IMR-90 (cell line): ENCODE data around the gene KLHL8. TPM values are rescaled to one million over a fixed set of nuclear protein-coding genes. Genes with fewer than 3 reads are reported as not detected.

Experiments
- ATAC-seq: fragments of 200-7000 bp; cut with Tn5 transposase; 2 replicates; pipeline ENCODE4 v1.9.1; 2020; ENCODE audit warnings: low read depth, mild to moderate bottlenecking, moderate library complexity
- BruUV-seq: library from RNA; stranded (reverse); fragments of 400-500 nt; replicated peaks from 2 replicates; lab custom pipeline; 2021; lab: Mats Ljungman, UMichigan
- CTCF ChIA-PET: fragments of 300-600 bp; formaldehyde crosslinking; extraction: SDS; loops from one replicate; lab custom pipeline; 2021; ENCODE audit warnings: antibody characterized with exemption; lab: Yijun Ruan, JAX
- POLR2A ChIA-PET: fragments of 300-600 bp; sonication (Branson Sonifier 250); formaldehyde crosslinking; loops from one replicate; lab custom pipeline; 2022; ENCODE audit warnings: antibody characterized with exemption; ENCODE audit not compliant: unreplicated experiment; lab: Charles Lee
- DNase-seq: peaks from one replicate; pipeline ENCODE4 v3.0.0; 2013
- H2AFZ ChIP-seq: replicated peaks from 2 replicates; pipeline ENCODE3; 2013; ENCODE audit warnings: low read length, mild to moderate bottlenecking; ENCODE audit not compliant: poor library complexity
- H2AK5ac ChIP-seq: 2 replicates; pipeline ENCODE4 v1.6.1; 2013; ENCODE audit warnings: low read depth, low read length, inconsistent platforms
- H2AK9ac ChIP-seq: replicated peaks from 2 replicates; pipeline ENCODE3; 2013; ENCODE audit warnings: mild to moderate bottlenecking, low read depth, low read length, moderate library complexity; ENCODE audit not compliant: poor library complexity
- H2BK120ac ChIP-seq: 2 replicates; pipeline ENCODE4 v1.6.1; 2013; ENCODE audit warnings: low read depth, low read length, inconsistent platforms
- H2BK15ac ChIP-seq: 3 replicates; pipeline ENCODE4 v1.6.1; 2013; ENCODE audit warnings: low read depth, low read length, inconsistent platforms
- H2BK20ac ChIP-seq: 2 replicates; pipeline ENCODE4 v1.6.1; 2013; ENCODE audit warnings: low read depth, mild to moderate bottlenecking, inconsistent platforms, low read length, moderate library complexity
- H2BK5ac ChIP-seq: 2 replicates; pipeline ENCODE4 v1.6.1; 2013; ENCODE audit warnings: mild to moderate bottlenecking, low read depth, low read length, inconsistent platforms; ENCODE audit not compliant: poor library complexity, severe bottlenecking
- H3K14ac ChIP-seq: replicated peaks from 2 replicates; pipeline ENCODE4 v1.6.1; 2013; ENCODE audit warnings: low read depth, low read length, inconsistent platforms
- H3K18ac ChIP-seq: 2 replicates; pipeline ENCODE4 v1.6.1; 2013; ENCODE audit warnings: low read depth, low read length, control low read depth
- H3K23ac ChIP-seq: 2 replicates; pipeline ENCODE4 v1.6.1; 2013; ENCODE audit warnings: low read depth, low read length, inconsistent platforms
- H3K27ac ChIP-seq: 2 replicates; pipeline ENCODE4 v1.5.1; 2013; ENCODE audit warnings: mild to moderate bottlenecking, control low read depth, low read length; ENCODE audit not compliant: insufficient read depth
- H3K27me3 ChIP-seq: 2 replicates; pipeline ENCODE4 v1.6.1; 2013; ENCODE audit warnings: low read length; ENCODE audit not compliant: control insufficient read depth, insufficient read depth
- H3K36me3 ChIP-seq: 2 replicates; pipeline ENCODE4 v1.6.1; 2013; ENCODE audit warnings: low read length, mixed read lengths; ENCODE audit not compliant: control insufficient read depth, insufficient read depth
- H3K4ac ChIP-seq: 2 replicates; pipeline ENCODE4 v1.6.1; 2013; ENCODE audit warnings: low read depth, low read length, inconsistent platforms
- H3K4me1 ChIP-seq: 2 replicates; pipeline ENCODE4 v1.6.1; 2013; ENCODE audit warnings: low read length, mixed read lengths; ENCODE audit not compliant: control insufficient read depth, insufficient read depth
- H3K4me2 ChIP-seq: 2 replicates; pipeline ENCODE4 v1.6.1; 2013; ENCODE audit warnings: low read depth, mild to moderate bottlenecking, control low read depth, low read length, moderate library complexity
- H3K4me3 ChIP-seq: 2 replicates; pipeline ENCODE4 v1.5.1; 2013; ENCODE audit warnings: low read depth, mild to moderate bottlenecking, control low read depth, low read length, moderate library complexity; ENCODE audit not compliant: insufficient read depth
- H3K56ac ChIP-seq: 2 replicates; pipeline ENCODE4 v1.6.1; 2013; ENCODE audit warnings: low read length, inconsistent platforms; ENCODE audit not compliant: insufficient read depth; ENCODE audit errors: extremely low read depth
- H3K79me1 ChIP-seq, 2 experiments: 2 replicates each; pipeline ENCODE4 v1.6.1; 2013; ENCODE audit warnings: low read length in 2 of 2, inconsistent platforms in 1 of 2, low read depth in 1 of 2
- H3K9ac ChIP-seq: 2 replicates; pipeline ENCODE4 v1.6.1; 2013; ENCODE audit warnings: low read depth, low read length, control low read depth
- H3K9me1 ChIP-seq: 2 replicates; pipeline ENCODE4 v1.6.1; 2013; ENCODE audit warnings: low read length, inconsistent platforms; ENCODE audit not compliant: insufficient read depth
- H3K9me3 ChIP-seq: 2 replicates; pipeline ENCODE4 v1.6.1; 2013; ENCODE audit warnings: low read length; ENCODE audit not compliant: control insufficient read depth, insufficient read depth
- H4K20me1 ChIP-seq: 2 replicates; pipeline ENCODE4 v1.6.1; 2013; ENCODE audit warnings: low read length, inconsistent platforms; ENCODE audit not compliant: insufficient read depth
- H4K5ac ChIP-seq: 2 replicates; pipeline ENCODE4 v1.6.1; 2013; ENCODE audit warnings: mild to moderate bottlenecking, low read depth, low read length, control low read depth
- H4K8ac ChIP-seq, 2 experiments: 2 replicates each; pipeline ENCODE4 v1.6.1; 2013; ENCODE audit warnings: low read depth in 2 of 2, low read length in 2 of 2, control low read depth in 1 of 2, inconsistent platforms in 1 of 2
- H4K91ac ChIP-seq: 2 replicates; pipeline ENCODE4 v1.6.1; 2013; ENCODE audit warnings: low read depth, low read length, inconsistent platforms; ENCODE audit not compliant: insufficient read depth
- CTCF ChIP-seq: conservative IDR thresholded peaks from 2 replicates; pipeline ENCODE4 v1.5.1; 2012; ENCODE audit warnings: mild to moderate bottlenecking, low read depth, low read length, improper control_type of control experiment
- RAD21 ChIP-seq: IDR thresholded peaks from 2 replicates; pipeline ENCODE4 v1.6.1; 2012; ENCODE audit warnings: low read length, improper control_type of control experiment
- RFX5 ChIP-seq: IDR thresholded peaks from 2 replicates; pipeline ENCODE4 v1.8.0; 2012; ENCODE audit warnings: low read depth, mild to moderate bottlenecking, low read length, moderate library complexity
- WGBS, 2 experiments: methylation state at CpG; one replicate each; pipeline versions ENCODE4 v1.1.5 to v1.1.7; 2013; ENCODE audit warnings: missing lambda C conversion rate in 2 of 2; ENCODE audit not compliant: insufficient read length in 1 of 2; ENCODE audit errors: extremely low coverage in 2 of 2; 5-methylcytosine and 5-hydroxymethylcytosine counted together
- dilution Hi-C: fragments of 300-500 bp; cut with HindIII; formaldehyde crosslinking; loops from one replicate; pipeline ENCODE4 v1.14.3; 2018; ENCODE audit warnings: low sequenced_read_pairs; ENCODE audit not compliant: unreplicated experiment
- in situ Hi-C: fragments of 300-500 bp; cut with MboI; formaldehyde crosslinking; loops from 3 replicates; pipeline ENCODE4 v1.14.3; 2019; ENCODE audit warnings: low sequenced_read_pairs, inconsistent platforms, mixed read lengths
- intact Hi-C: fragments of 100-400 bp; cut with micrococcal nuclease; formaldehyde crosslinking; loops from 2 replicates; pipeline ENCODE4 v1.10.0; 2022
- polyA plus RNA-seq, 3 experiments: library from polyadenylated mRNA; depleted of rRNA; stranded (reverse); fragments of >200 nt; gene quantifications; 2 replicates each; pipeline ENCODE4 v1.2.3, GENCODE V29; 2012; ENCODE audit warnings: low replicate concordance in 1 of 3
- total RNA-seq: library from RNA; depleted of rRNA; stranded (reverse); fragments of >200 nt; gene quantifications from 2 replicates; pipeline ENCODE4 v1.2.3, GENCODE V29; 2012

Gene KLHL8
- total and polyA plus RNA-seq, 2 of the 4 experiments (the other 2 are of a cell fraction) = 3.1 to 9.5 TPM

- no peak for TF ChIP-seq RAD21
Observed at GRCh38 chr4:87224141-87224923, 3.9 kb upstream of the KLHL8 start (continued).

- Histone ChIP-seq H2AFZ (peak overlapping the region; percentile 98), H3K4me1 (no peaks in the 10 kb centered on the region), H2AK9ac (peak overlapping the region; percentile 89), H2AK5ac (no peak overlapping the region), H3K9me1 (no peaks in the 10 kb centered on the region), H4K5ac (no peak overlapping the region), H3K4ac (peak overlapping the region; percentile 95; the same call in 1 of the 2 replicates), H4K8ac (peak overlapping the region in 1 of 2 experiments; percentile 85; a peak in 2 of 4 replicates), H3K36me3 (no peaks in the 10 kb centered on the region), H3K14ac (peak overlapping the region; percentile 96), H3K9me3 (no peaks in the 10 kb centered on the region), H2BK5ac (peak overlapping the region; percentile 75), H3K9ac (peak overlapping the region; percentile 95), H2BK15ac (no peak overlapping the region), H3K23ac (peak overlapping the region; percentile 99), H4K20me1 (no peaks in the 10 kb centered on the region), H3K4me2 (peak overlapping the region; percentile 82), H2BK120ac (peak overlapping the region; percentile 90), H3K27ac (peak overlapping the region; percentile 90), H2BK20ac (no peak overlapping the region), H3K18ac (no peak overlapping the region), H3K4me3 (peak overlapping the region; percentile 69), H4K91ac (no peak overlapping the region; the same call in 1 of the 2 replicates), H3K27me3 (no peaks in the 10 kb centered on the region), H3K79me1 (peaks cover 13 to 25% of the 10 kb centered on the region in 2 experiments), H3K56ac (peak overlapping the region; percentile 91)
- in situ Hi-C loops = no loop called here
- CTCF ChIA-PET = interaction anchor here (0.6 to 1.7 kb wide), 6 partner anchors 13 to 83 kb away, joined by 3 to 6 read pairs (median 4); no protein-coding TSS in a partner anchor
- POLR2A ChIA-PET = no interaction called here
- dilution Hi-C loops = no loop called here
- ATAC-seq (peak; percentile 39), DNase-seq (peak; percentile 33)
- intact Hi-C loops = loop anchor here (5.0 kb wide), 2 partner anchors 67 to 297 kb away; no protein-coding TSS in a partner anchor
- WGBS, 2 experiments = 1% methylated on average over 14 of the region's 40 CpGs; no CpG with 5 or more reads in 1 of the 2 experiments
- no peak for TF ChIP-seq RFX5
- peak; percentile 29; the same call in 1 of the 2 replicates for TF ChIP-seq CTCF
- no TSS peak for BruUV-seq
Observed at GRCh38 chr4:87219632-87220093, 755 bp downstream of the KLHL8 start.
